Uterus (tissue), 2 donors: ENCODE measurements around the gene C17orf113.

Source experiments
- CTCF ChIP-seq, 4 experiments: fragments of 200-600 bp in 2 of 4; fragments of 450-650 bp in 2 of 4; sonication (generic) in 2 of 4; IDR thresholded peaks; one replicate each; pipeline ENCODE4 v1.5.1; 2016 to 2019; ENCODE audit warnings: antibody characterized with exemption in 4 of 4, mild to moderate bottlenecking in 2 of 4, moderate library complexity in 1 of 4
- POLR2A ChIP-seq, 2 donors: fragments of 450-650 bp; IDR thresholded peaks; one replicate each; pipeline ENCODE4 v1.6.1; 2016; ENCODE audit warnings: antibody characterized with exemption in 2 of 2, mild to moderate bottlenecking in 1 of 2, moderate library complexity in 1 of 2

GRCh38 chr17:42098730-42099399 is 48.5 kb upstream of the C17orf113 start:
- no peak for TF ChIP-seq POLR2A (IDR thresholded peaks at IDR 0.05)
- no peak for TF ChIP-seq CTCF (IDR thresholded peaks at IDR 0.05)
